Activated CD8-positive, alpha-beta memory T cell treated with anti-CD3 and anti-CD28 coated beads for 36 hours (primary cell): ENCODE data around the gene PDCD1. TPM values are rescaled to one million over a fixed set of nuclear protein-coding genes. Genes with fewer than 3 reads are reported as not detected.
"Not testable (repeated sequence)": the region's sequence is repeated elsewhere in the genome, so short reads cannot be mapped to it uniquely, and the experiment has no call there.

Experiments
- CTCF ChIA-PET: fragments of 350-600 bp; sonication (Branson Sonifier 250); formaldehyde crosslinking; loops from one replicate; lab custom pipeline; 2021; ENCODE audit warnings: antibody characterized with exemption; lab: Charles Lee
- POLR2A ChIA-PET: fragments of 350-600 bp; sonication (Branson Sonifier 250); formaldehyde crosslinking; loops from one replicate; lab custom pipeline; 2021; ENCODE audit warnings: antibody characterized with exemption; lab: Charles Lee
- total RNA-seq, 2 experiments: library from RNA; stranded (reverse); gene quantifications; one replicate each; pipeline ENCODE4 v1.2.3, GENCODE V29; 2021

The PDCD1 gene
- total RNA-seq, 2 experiments from 2014 or later = 52.0 to 53.0 TPM

DNA sequence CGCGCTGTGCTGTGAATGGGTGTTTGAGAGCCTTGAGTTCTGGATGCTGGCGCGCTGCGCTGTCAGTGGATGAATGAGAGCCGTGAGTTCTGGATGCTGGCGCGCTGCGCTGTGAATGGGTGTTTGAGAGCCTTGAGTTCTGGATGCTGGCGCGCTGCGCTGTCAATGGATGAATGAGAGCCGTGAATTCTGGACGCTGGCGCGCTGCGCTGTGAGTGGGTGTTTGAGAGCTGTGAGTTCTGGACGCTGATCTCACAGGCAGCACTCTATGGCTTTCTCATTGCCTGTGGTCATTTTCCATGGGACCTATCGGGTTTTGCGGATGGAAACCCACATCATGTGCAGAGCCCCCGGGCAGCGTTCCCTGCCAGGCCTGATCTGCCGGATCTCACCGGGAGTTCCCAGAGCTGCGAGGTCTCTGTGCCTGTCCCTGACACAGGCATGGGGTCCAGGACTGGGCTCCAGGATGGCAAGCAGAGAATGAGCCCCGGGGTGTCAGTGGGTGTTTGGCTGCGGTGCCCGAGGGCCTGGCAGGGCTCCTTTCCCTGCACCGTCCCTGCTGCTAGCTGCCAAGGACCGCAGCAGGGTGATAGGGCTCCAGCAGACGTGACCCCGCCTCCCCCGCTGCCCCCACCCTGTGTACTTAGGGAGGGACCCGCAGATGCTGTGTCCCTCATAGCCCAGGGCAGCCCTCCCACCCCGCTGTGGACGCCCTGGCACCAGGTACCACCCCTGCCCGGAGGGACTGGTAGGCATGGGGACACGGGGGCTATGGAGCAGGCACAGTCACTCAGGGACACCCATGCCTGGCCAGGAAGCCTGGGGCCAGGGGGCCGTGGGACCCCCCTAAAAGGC lies 9.7 kb downstream of the PDCD1 start:
- CTCF ChIA-PET = no interaction called here
- POLR2A ChIA-PET = interaction anchor here (1.6 kb wide), 1 partner anchor 147 kb away, joined by 3 read pairs; the partner anchor contains the start of gene ING5

DNA sequence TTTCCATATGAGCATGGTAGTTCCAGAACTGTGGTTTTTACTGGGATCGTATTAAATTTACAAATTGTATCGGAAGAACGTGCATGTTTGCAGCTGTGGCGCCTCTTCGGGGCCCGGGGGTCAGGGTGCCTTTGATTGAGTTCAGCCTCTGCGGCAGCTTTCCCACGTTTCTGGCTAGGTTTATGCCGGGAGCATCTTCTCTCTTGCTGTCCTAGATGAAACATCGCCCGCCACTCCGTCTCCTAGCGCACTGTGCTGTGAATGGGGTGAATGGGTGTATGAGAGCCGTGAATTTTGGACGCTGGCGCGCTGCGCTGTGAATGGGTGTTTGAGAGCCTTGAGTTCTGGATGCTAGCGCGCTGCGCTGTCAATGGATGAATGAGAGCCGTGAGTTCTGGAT lies 12.3 kb downstream of the PDCD1 start:
- CTCF ChIA-PET = no interaction called here
- POLR2A ChIA-PET = interaction anchor here (3.8 kb wide), 1 partner anchor 13 kb away, joined by 29 read pairs; the partner anchor contains the start of gene PDCD1

DNA sequence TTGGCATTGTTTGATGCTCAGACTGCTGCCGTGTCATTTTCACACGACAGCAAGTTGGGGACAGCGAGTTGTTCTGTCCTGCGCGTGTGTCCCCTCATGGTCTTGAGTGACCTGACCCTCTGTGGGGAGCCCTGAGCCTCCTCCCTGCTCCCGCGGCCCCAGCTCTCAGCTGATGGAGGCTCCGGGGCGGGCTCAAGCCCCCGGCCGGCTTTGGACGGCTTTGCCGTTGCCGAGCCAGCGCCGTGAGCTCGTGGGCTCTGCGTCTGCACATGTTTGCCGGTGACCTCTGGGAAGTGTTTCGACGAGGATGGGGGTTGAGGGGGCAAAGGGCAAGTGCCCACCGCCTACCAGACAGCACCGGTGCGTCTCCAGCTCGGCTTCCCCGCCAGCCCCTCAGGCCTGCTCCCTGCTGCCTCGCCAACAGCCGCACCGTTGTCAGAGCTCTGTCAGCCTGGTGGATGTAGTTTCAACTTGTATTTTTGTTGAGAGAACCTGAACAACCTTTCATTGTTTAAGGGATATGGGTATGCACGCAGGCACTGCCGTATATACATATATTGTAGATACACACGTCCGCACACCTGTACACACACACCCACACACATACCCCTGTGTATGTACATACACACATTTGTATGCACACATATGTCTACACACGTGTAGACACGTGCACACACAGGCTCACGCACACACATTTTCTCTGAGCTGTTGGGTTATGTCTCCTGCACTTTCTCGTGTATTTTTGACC lies 13.7 kb downstream of the PDCD1 start:
- ChIA-PET POLR2A (interaction anchor here (0.6 to 3.8 kb wide), 11 partner anchors 7 to 106 kb away, joined by 3 to 29 read pairs (median 3); partner anchors contain the start of gene PDCD1), CTCF (interaction anchor here (0.6 to 2.6 kb wide), 8 partner anchors 10 to 116 kb away, joined by 3 to 14 read pairs (median 6); partner anchors contain the start of genes D2HGDH and PDCD1)

DNA sequence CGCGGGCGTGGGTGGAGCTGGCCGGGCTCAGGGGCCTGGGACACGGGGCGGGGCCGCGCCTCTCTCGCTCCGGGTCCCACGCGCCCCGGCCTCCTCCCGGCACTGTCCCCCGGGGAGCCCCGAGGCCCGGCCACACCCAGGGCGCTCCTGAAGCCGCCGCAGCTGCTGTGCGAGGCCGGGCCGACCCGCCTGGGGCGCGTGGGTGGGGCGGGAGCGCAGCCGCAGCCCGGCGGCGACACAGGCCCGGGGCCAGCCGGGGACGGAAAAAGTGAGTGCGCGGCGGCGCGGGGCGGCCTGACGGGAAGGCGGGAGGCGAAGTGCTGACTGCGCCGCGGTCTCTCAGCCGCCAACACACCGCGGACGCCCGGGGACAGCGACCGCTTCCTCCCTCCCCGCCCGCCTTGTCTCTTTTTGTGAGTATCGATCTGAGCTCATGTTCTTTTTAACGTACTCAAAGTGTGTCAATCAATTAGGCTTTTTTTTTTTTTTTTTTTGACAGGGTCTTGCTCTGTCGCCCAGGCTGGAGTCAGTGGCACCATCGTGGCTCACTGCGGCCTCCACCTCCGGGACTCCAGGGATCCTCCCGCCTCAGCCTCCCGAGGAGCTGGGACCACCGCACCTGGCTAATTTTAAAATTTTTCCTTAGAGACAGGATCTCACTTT lies 14.5 kb downstream of the PDCD1 start:
- CTCF ChIA-PET = interaction anchor here (0.6 to 2.6 kb wide), 10 partner anchors 11 to 694 kb away, joined by 3 to 14 read pairs (median 5); partner anchors contain the start of genes D2HGDH and PDCD1
- POLR2A ChIA-PET = interaction anchor here (0.6 to 3.8 kb wide), 12 partner anchors 8 to 1293 kb away, joined by 3 to 29 read pairs (median 4); partner anchors contain the start of gene PDCD1

DNA sequence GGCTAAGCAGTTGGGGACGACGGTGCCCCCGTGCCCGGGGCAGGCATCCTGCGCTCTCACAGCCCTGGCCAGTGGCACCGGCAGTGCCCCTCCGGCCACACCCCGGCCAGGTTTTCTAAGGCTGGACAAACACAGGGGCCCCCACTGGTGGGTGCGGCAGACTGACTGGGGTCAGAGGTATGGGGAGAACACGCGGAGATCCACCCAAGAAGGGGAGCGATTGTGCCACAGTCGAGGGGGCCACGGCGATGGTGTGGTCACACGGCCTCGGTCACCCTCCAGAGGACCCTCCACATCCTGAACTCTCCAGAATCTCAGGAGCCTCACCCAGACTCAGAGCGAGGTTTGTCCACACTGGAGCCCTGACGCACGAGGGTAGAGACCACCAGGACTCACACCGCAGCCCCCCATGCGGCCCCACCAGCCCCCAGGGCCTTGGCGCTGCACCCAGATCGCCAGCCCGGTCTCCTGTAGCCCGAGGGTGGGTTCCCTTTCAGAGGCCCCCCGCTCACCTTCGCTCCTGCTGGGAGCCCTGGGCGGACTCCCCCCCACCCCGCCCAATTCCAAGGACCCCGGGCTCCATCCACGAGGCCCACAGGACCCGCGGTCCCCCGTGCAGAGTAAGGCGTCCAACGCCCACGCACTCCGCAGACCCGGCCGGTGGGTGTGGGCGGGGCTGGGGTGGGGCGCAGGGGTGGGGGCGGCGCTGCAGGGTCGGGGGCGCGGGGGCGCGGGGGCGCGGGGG lies 15.2 kb downstream of the PDCD1 start:
- ChIA-PET CTCF (interaction anchor here (0.7 to 2.6 kb wide), 9 partner anchors 11 to 694 kb away, joined by 3 to 14 read pairs (median 6); partner anchors contain the start of gene PDCD1), POLR2A (interaction anchor here (0.6 to 3.8 kb wide), 6 partner anchors 16 to 1292 kb away, joined by 3 to 29 read pairs (median 6); partner anchors contain the start of gene PDCD1)

DNA sequence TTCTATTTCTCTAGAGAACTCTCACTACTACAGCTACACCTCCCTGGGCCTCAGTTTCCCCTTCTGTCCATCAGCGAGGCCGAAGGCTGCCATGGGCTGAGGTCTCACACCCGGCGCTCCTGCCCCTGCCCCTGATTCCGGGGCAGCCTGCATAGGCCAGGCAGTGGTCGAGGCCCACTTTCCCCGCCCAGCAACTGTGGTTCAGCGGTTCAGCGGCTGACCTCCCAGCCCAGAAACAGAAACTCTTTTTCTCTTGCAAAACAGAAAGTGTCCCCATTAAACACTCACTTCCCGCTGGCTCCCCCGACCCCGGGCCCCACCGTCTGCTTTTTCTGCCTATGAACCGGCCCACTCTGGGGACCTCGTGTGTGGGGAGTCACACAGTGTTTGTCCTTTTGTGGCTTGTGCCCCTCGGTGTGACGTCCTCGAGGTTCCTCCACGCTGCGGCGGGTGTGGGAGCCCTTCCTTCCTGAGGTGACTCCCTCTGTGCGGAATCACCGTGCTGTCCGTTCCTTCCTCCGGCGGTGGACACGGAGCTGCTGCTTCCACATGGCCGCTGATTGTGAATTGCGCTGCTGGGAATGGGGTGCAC lies 16.0 kb downstream of the PDCD1 start:
- POLR2A ChIA-PET = interaction anchor here (1.1 to 3.8 kb wide), 2 partner anchors 17 to 80 kb away, joined by 3 to 29 read pairs; partner anchors contain the start of gene PDCD1

DNA sequence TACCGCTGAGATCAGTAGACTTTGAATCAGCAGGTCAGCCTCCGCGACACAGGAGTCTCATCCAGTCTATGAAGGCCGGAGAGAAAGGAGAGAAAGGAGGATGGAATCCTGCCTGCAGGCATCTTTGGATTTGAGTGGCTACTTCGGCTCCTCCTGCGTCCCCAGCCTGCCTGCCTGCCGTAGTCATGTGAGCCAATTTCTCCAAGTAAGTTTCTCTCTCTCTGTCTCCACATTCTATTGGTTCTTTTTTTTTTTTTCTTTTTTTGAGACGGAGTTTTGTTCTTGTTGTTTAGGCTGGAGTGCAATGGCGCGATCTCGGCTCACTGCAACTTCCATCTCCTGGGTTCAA lies 16.7 kb downstream of the PDCD1 start:
- ChIA-PET CTCF (interaction anchor here (0.6 to 1.2 kb wide), 2 partner anchors 30 to 79 kb away, joined by 3 read pairs; no protein-coding TSS in a partner anchor), POLR2A (no interaction called here)

More for the DNA sequence above, 16.0 kb downstream of the PDCD1 start:
- CTCF ChIA-PET = interaction anchor here (1.2 kb wide), 1 partner anchor 80 kb away, joined by 3 read pairs; no protein-coding TSS in a partner anchor

DNA sequence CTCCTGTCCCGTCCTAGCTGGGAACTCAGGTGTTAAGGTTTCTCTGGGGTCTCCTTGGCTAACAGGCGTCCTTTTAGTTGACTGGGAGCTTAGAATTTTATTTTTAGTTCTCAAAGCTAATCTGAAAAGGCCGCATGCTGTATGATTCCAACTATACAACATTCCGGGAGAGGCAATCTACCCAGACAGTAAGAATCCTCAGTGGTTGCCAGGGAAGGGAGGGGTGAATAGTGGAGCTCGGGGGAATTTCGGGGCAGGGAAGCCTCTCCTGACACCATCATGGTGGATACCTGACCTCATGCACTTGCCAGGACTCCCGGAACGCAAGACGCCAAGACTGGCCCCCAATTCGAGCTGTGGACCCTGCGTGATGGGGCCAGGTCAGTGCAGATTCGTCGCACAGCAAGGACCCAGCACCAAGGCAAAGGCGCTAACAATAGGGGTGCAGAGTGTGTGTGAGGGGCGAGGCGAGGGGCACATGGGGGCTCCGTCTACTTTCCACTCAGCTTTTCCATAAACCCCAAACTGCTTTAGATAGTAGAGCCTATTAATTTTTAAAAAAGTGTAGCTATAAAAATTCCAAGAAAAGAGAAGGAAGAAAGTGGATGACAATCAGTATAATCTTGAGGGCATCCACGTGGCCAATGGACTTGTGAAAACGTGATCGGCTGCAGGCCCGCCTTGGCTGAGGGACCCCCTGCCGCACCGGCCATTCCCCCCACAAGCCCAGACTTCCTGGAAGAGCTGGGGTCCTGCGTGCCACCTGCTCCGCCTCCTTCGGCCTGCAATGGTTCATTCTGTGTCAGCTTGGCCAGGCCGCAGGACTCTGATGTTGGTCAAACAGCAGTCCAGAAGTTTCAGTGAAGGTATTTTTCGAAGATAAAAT lies 17.3 kb downstream of the PDCD1 start:
- ChIA-PET CTCF (interaction anchor here (0.6 to 1.1 kb wide), 4 partner anchors 18 to 247 kb away, joined by 3 to 4 read pairs (median 3); no protein-coding TSS in a partner anchor), POLR2A (no interaction called here)

DNA sequence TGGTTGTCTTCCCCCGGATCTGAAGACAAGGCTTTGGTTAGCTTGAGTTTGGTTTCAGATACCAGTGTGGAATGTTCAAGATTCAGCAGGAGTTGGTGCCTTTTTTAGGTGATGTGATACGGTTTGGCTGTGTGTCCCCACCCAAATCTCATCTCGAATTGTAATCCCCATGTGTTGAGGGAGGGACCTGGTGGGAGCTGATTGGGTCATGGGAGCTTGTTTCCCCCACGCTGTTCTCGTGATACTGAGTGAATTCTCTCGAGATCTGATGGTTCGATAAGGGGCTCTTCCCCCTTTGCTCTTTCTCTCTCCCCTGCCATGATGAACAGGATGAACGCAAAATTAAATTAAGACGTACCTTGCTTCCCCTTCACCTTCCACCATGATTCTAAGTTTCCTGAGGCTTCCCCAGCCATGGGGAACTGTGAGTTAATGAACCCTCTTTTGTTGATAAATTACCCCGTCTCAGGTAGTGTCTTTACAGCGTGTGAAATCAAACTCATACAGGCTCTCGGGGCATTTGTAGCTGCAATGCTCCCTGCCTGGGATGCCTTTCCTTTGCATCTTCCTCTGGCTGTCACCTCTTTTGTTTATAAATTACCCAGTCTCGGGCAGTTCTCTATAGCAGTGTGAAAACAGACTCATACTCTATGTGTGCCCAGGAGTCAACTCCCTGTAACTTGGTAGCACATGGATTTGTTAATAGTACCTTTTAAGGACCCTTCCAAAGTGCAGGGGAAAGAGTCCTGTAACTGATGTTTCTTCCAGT lies 21.3 kb downstream of the PDCD1 start:
- CTCF ChIA-PET = interaction anchor here (0.8 kb wide), 1 partner anchor 20 kb away, joined by 3 read pairs; no protein-coding TSS in a partner anchor
- POLR2A ChIA-PET = interaction anchor here (0.6 kb wide), 1 partner anchor 10 kb away, joined by 6 read pairs; no protein-coding TSS in a partner anchor

DNA sequence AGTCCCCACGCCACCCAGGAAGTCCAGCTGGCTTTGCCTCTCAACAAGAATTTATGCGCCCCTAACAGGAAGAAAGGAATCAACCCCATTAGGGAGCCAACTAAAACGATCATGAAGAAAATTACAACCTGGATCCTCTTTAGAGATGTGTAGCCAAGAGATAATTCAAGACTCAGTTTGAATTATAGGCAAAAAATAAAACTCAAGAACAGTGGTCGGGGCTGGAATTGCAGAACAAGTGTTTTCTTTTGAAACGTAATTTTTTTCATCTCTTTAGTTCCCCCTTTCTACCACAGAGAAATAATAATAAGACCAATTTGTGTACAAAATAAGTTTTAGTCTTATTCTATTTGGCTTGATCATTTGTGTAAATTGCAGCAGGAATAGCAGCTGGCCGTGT lies 22.4 kb downstream of the PDCD1 start:
- ChIA-PET CTCF (interaction anchor here (0.8 kb wide), 1 partner anchor 19 kb away, joined by 3 read pairs; no protein-coding TSS in a partner anchor), POLR2A (no interaction called here)

DNA sequence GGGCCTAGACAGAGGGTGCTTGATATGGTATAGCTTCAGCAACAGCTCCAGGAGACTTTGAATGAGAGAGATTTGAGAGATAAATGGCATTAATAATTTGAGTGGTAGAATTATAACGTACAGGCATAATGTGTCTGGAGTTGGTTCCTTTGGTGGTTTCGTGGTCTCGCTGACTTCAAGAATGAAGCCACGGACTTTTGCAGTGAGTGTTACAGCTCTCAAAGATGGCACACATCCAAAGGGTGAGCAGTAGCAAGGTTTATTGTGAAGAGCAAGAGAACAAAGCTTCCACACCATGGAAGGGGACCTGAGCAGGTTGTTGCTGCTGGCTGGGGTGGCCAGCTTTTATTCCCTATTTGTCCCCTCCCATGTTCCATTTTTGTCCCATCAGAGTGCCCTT lies 23.1 kb downstream of the PDCD1 start:
- ChIA-PET CTCF (no interaction called here), POLR2A (no interaction called here)

DNA sequence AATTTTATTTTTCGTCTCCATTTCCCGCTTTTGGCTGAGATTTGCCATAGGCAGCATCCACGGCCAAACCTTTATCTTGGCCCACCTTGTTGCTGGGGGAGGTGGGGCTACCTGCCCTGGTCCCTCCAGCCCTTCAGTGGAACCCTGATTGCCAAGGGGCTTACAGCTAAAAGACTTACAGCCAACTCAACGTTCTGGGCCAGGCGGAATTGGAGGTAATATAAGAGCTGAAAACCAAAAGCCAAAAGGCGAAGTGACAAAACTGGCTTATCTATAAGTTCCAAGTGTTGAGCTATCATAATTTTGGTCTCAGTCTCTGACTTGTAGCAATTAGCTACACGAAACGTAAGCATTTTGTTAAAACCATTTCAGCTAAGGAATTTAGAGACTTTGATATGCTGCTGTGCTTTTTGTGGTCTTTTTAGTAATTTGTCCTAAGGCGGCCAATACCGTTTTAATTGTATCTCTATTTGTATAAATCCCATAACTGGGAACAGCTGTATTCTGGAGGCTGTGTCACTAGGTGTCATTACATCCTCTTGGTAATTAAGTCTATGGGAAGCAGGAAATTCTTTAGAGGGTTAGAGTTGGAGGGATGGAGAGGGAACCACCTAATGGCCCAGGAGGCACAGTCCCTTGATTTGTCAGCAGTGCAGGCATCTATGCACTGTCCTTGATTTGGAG lies 24.0 kb downstream of the PDCD1 start:
- CTCF ChIA-PET = interaction anchor here (1.1 kb wide), 2 partner anchors 24 to 131 kb away, joined by 3 to 4 read pairs; partner anchors contain the start of gene PDCD1
- POLR2A ChIA-PET = no interaction called here

DNA sequence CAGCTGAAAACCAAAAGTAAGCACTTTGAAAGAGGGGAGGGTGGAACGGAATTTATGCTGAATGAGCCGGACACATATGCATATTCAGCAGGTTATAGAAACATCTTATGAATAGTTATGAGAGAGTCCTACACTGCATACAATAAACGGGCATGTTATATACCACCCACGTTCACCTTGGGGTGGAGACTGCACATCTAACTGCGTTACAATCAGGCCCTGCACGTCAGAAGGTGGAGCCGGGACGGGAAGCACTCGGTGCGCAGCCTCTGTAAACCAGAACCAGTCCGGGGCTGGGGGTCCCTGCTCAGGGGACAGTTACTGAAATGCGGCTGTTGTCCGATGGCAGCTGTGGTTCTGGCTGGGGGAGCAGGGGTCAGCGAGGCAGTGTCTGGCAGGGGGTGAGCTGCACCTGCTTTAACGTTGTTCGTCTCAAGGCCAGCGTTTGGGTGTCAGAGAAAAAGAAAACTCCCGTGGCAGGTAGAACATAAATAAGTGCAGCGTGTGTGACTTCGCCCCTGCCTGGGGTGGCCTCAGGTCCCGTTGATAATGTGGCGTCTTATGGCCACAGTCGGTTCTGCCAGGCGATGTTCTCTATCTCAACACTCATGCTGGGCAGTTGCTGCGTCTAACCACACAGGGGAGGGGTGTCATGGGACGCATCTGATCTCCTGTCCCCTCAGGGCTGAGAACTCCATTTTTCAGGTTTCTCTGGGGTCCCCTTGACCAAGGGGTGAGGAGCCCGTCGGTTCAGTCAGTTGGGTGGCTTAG lies 24.8 kb downstream of the PDCD1 start:
- CTCF ChIA-PET = interaction anchor here (1.1 kb wide), 2 partner anchors 25 to 131 kb away, joined by 3 to 4 read pairs; partner anchors contain the start of gene PDCD1
- POLR2A ChIA-PET = not testable (repeated sequence)

DNA sequence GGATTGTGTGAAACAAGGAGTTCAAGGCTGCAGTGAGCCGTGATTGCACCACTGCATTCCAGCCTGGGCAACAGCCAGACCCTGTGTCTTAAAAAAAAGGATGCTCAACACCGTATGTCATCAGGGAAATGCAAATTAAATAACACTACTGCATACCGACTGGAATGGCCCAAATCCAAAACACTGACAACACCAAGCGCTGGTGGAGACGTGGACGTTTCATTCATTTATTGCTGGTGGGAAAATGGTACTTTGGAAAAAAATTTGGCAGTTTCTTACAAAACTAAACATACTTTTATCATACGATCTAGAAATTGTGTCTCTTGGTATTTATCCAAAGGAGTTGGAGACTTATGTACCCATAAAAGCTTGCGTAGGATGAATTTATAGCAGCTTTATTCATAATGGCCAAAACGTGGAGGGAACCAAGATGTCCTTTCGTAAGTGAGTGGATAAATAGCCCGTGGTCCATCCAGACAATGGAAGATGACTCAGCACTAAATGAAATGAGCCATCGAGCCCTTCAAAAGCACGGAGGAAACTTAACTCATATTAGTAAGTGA lies 25.5 kb downstream of the PDCD1 start:
- CTCF ChIA-PET = interaction anchor here (0.6 to 0.9 kb wide), 2 partner anchors 17 to 131 kb away, joined by 3 read pairs; partner anchors contain the start of gene ING5
- POLR2A ChIA-PET = no interaction called here
